D721Med (cell line): ENCODE data around the gene SORCS1.

ENCODE experiments used
- DNase-seq: peaks from one replicate; pipeline ENCODE4 v3.0.0; 2011; ENCODE audit warnings: low spot score; ENCODE audit not compliant: insufficient read length
- FAIRE-seq: peaks from 2 replicates; lab custom pipeline; 2011; peaks lifted over from hg19 to GRCh38; lab: Jason Lieb, UNC
- TF ChIP-seq, protein P1 (sequence below): IDR thresholded peaks from 2 replicates; pipeline ENCODE4 v1.5.1; 2012; ENCODE audit warnings: mild to moderate bottlenecking, control low read depth; ENCODE audit not compliant: insufficient read depth; ENCODE audit errors: missing control alignments

SORCS1 gene

DNA sequence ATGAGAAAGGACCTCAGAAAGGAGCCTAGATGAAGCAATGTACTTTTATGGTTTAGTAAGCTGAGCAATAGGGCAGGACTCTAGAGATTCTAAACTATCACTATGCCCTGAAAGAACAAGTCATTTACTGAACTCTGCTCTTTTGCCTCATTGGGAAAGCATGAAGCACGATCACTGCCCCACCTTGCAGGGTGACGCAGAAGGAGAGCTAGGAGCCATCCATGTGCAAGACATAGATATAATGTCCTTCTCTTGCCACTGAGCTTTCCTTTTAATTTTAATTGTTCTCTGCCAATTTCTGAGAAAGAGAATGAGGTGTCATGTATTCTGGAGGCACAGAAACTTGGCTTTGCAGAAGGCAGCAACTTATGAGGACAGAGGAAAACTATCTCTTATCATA, 108.3 kb downstream of the SORCS1 start:
- TF ChIP-seq, protein P1, sequence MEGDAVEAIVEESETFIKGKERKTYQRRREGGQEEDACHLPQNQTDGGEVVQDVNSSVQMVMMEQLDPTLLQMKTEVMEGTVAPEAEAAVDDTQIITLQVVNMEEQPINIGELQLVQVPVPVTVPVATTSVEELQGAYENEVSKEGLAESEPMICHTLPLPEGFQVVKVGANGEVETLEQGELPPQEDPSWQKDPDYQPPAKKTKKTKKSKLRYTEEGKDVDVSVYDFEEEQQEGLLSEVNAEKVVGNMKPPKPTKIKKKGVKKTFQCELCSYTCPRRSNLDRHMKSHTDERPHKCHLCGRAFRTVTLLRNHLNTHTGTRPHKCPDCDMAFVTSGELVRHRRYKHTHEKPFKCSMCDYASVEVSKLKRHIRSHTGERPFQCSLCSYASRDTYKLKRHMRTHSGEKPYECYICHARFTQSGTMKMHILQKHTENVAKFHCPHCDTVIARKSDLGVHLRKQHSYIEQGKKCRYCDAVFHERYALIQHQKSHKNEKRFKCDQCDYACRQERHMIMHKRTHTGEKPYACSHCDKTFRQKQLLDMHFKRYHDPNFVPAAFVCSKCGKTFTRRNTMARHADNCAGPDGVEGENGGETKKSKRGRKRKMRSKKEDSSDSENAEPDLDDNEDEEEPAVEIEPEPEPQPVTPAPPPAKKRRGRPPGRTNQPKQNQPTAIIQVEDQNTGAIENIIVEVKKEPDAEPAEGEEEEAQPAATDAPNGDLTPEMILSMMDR, result no peak
- DNase-seq (no peak), FAIRE-seq (no peak)

DNA sequence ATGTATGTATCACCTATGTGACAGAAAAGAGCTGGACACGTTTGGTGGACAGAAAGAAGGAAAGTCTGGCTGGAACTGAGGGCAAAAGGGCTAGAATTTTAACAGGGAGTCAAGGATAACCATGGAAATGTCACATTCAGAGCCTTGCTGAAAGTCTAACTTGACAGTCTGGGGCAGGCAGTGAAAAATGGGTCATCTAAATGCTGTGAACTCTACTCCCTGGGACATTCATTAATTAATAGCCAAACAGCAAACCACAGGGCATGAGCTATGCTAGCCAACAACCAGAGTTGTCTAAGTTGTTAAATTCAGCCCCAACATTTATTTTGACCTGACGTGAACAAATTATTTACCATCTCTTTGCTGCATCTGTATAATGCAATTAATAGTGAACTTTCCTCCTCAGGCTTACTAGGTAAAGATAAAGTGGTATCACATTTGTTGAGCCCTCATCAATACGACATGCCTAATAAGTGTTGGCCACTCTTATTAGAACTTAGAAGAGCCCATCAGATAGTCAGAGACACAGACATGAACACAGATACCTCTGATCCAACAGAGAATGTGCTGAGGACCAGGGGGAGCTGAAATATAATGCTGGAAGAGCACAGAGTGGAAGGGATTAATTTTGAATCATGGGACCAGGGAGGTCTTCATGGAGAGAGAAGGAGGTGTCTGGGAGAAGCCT, 109.9 kb downstream of the SORCS1 start:
- DNase-seq (no peak), FAIRE-seq (no peak)
- TF ChIP-seq, protein P1, result no peak

DNA sequence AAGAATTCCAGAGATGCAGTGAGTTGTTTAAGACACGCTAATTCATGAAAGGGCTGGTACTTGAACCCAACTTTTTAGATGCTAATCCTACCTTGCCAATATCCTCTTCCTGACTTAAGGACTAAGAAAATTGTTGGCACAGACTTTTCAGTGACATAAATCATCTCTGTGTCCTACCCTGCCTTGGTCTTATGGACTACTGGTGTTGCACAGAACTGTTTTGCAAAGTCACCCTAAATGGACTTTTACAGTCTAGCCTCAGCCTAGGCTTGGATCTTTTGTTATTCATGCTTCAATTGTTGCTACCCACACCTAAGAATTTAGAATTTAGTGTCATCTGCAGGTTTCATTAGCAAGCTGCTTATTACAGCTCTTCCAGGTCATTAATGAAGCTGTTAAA, 112.7 kb downstream of the SORCS1 start:
- FAIRE-seq, result no peak
- no peak for DNase-seq
- TF ChIP-seq, protein P1, result no peak

DNA sequence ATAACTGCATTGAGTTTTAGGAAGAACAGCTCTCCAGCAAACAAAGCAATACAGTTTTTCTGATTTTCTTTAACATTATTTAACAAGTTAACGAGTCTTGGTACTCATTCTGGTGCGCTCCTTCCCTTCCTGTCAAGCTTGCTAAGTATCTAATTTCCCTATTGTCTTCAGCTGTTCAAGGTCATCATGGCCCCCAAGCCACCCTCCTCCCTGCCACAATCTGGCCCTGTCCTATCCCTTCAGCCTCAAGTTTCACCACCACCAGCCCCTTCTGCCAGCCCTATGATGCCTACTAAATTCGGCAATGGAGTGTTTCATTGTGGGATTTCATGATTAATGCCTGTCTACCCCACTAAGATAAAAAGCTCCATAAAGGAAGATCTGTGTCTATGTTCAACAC, 121.0 kb downstream of the SORCS1 start:
- DNase-seq, result no peak
- TF ChIP-seq, protein P1, result no peak
- no peak for FAIRE-seq

DNA sequence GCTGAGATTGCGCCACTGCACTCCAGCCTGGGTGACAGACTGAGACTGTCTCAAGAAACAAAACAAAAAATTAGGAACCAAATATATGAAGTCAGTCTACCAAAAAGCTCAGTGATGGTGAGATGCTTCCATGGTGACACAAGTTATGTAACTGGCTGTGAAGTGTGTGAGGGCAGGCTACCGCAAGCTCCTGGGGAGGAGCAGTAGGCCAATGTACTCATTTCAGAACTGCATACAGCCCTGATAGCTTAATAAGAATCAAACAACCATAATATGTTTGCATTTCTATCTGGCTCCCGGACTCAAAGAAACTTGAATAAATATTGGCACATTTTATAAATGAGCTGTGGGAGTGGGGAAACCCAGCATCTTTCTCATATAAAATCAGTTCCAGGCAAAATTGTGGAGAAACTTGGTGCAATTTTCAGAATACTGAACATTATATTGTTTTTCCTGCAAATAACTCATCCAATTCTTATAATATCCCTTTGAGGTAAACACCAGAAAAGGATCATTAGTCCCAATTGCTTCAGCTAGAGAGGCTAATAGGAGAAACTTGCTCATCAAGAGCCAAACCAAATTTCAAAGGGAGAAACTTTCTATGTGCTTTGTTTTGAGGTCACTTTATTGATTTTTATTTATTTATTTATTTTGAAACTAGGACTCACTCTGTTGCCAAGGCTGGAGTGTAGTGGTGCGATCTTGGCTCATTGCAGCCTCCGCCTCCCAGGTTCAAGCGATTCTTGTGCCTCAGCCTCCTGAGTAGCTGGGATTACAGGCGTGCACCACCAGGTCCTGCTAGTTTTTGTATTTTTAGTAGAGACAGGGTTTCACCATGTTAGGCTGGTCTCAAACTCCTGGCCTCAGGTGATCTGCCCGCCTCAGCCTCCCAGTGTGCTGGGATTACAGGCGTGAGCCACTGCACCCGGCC, 127.0 kb downstream of the SORCS1 start:
- DNase-seq, result no peak
- TF ChIP-seq, protein P1, result no peak
- FAIRE-seq, result no peak

DNA sequence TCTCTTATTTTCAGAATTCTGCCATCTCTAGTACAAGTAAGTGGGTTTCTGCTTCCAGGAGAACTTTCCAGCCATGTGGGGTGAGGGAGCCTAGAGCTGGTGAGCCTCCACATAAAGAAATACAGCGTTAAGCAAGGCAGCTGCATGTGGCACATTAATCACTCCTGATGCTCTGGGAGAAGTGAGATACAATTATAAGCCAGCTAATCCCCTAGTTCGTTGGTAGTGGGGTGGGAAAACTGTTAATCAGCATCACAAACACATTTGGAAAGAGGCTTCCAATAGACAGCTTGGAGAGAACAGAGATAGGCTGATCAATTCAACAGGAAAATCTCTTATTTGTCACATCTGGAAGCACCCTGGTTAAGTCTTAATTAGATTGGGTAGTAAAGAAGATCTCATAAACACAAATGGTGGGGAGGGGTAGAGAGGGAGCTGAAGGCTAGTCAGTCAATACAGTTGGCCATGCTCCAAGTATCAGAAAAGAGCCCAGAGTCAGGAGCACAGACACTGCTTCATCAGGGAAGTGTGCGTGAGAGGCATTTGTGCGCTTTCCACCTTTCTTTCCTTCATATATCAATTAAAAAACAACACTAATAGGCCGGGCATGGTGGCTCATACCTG, 130.6 kb downstream of the SORCS1 start:
- TF ChIP-seq, protein P1, result no peak
- DNase-seq (no peak), FAIRE-seq (no peak)
